WERI-Rb-1 (cell line): ENCODE measurements around the gene CEP152.

Experiments used
- DNase-seq: peaks from one replicate; pipeline ENCODE4 v3.0.0-alpha.2; 2020
- H3K27ac ChIP-seq: fragments of 250-450 bp; sonication (Bioruptor Pico); 2 replicates; pipeline ENCODE4 v1.5.1; 2020; ENCODE audit warnings: mild to moderate bottlenecking, moderate library complexity
- H3K27me3 ChIP-seq: fragments of 250-450 bp; sonication (Bioruptor Pico); 2 replicates; pipeline ENCODE4 v1.5.1; 2021; ENCODE audit warnings: mild to moderate bottlenecking, low read depth, moderate library complexity; ENCODE audit not compliant: insufficient read depth, severe bottlenecking
- H3K36me3 ChIP-seq: fragments of 250-450 bp; sonication (Bioruptor Pico); 2 replicates; pipeline ENCODE4 v1.5.1; 2020; ENCODE audit warnings: mild to moderate bottlenecking, moderate library complexity
- H3K4me3 ChIP-seq: 2 replicates; pipeline ENCODE4 v1.5.1; 2011; ENCODE audit warnings: low read depth, mild to moderate bottlenecking, control low read depth, low read length
- H3K9me3 ChIP-seq: fragments of 250-450 bp; sonication (Bioruptor Pico); 2 replicates; pipeline ENCODE4 v1.5.1; 2021; ENCODE audit warnings: mild to moderate bottlenecking, moderate library complexity; ENCODE audit not compliant: severe bottlenecking
- TF ChIP-seq, protein P1 (sequence below): IDR thresholded peaks from 2 replicates; pipeline ENCODE4 v1.5.1; 2011; ENCODE audit warnings: low read depth, mild to moderate bottlenecking, control low read depth, inconsistent platforms, low read length

Gene CEP152

DNA sequence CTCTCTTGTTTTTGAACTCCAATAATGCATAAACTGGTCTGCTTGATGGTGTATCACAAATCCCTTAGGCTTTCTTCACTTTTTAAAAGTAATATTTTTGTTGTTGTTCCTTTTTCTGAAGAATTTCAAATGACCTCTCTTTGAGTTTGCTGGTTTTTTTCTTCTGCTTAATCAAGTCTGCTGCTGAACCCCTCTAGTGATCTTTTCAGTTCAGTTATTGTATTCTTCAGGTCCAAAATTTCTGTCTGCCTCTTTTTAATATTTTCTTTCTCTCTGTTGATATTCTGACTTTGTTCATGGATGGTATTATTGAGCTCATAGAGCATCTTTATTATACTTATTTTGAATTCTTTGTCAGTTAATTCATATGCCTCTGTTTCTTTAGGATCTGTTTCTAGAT is 21.8 kb upstream of the CEP152 start:
- no peak for DNase-seq
- Histone ChIP-seq H3K27me3 (no peaks in the 10 kb centered on the region), H3K4me3 (no peak overlapping the region), H3K9me3 (no peaks in the 10 kb centered on the region), H3K27ac (no peak overlapping the region), H3K36me3 (no peaks in the 10 kb centered on the region)
- TF ChIP-seq, protein P1, sequence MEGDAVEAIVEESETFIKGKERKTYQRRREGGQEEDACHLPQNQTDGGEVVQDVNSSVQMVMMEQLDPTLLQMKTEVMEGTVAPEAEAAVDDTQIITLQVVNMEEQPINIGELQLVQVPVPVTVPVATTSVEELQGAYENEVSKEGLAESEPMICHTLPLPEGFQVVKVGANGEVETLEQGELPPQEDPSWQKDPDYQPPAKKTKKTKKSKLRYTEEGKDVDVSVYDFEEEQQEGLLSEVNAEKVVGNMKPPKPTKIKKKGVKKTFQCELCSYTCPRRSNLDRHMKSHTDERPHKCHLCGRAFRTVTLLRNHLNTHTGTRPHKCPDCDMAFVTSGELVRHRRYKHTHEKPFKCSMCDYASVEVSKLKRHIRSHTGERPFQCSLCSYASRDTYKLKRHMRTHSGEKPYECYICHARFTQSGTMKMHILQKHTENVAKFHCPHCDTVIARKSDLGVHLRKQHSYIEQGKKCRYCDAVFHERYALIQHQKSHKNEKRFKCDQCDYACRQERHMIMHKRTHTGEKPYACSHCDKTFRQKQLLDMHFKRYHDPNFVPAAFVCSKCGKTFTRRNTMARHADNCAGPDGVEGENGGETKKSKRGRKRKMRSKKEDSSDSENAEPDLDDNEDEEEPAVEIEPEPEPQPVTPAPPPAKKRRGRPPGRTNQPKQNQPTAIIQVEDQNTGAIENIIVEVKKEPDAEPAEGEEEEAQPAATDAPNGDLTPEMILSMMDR: no peak

DNA sequence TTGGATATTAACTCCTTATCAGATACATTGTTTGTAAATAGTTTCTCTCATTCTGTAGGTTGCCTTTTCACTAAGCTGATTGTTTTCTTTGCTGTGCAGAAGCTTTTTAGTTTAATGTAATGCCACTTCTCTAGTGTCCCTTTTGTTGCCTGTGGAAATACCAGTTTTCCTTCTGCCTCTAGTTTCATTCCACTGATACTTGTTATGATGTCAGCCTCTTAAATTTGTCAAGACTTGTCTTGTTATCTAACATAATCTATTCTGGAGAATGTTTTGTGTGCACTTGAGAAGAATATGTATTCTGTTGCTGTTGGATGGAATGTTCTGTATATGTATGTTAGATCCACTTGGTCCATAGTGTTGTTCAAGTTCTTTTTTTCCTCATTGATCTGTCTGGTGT is 18.0 kb upstream of the CEP152 start:
- Histone ChIP-seq H3K36me3 (no peaks in the 10 kb centered on the region), H3K4me3 (no peak overlapping the region), H3K27me3 (no peaks in the 10 kb centered on the region), H3K27ac (no peak overlapping the region), H3K9me3 (no peaks in the 10 kb centered on the region)
- TF ChIP-seq, protein P1: no peak
- DNase-seq: no peak

DNA sequence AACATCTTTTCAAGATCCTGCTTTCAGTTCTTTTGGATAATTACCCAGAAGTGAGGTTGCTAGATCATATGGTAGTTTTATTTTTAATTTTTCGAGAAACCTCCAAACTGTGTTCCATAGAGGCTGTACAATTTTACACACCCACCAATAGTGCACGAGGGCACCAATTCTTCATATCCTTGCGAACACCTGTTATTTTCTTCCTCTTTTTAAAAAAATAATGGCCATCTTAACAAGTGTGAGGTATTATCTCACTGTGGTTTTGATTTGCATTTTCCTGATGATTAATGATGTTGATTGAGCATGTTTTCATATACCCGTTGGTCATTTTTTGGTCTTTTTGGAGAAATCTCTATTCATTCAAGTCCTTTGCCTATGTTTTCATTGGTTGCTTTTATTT is 17.6 kb upstream of the CEP152 start:
- no peak for DNase-seq
- Histone ChIP-seq H3K27ac (no peak overlapping the region), H3K9me3 (no peaks in the 10 kb centered on the region), H3K27me3 (no peaks in the 10 kb centered on the region), H3K4me3 (no peak overlapping the region), H3K36me3 (no peaks in the 10 kb centered on the region)
- TF ChIP-seq, protein P1: no peak

DNA sequence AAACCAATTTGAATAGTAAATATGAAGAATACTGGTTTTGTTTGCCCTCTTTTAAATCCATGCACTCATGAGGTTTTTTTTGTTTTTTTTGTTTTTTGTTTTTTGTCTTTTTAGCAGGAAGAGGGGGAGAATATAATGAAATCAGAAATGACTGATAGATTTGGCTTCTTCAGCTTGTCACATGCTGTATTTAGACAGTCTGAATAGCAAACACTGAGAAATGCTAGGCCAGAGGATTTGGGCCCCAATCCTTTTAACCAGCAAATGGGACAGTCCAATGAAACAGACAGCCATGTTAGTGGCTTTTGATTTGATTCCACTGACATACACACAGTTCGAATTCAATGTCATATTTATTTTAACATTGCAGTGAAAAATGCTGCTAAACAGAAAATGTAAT is 14.2 kb upstream of the CEP152 start:
- no peaks in the 10 kb centered on the region for H3K36me3 ChIP-seq
- DNase-seq: no peak
- TF ChIP-seq, protein P1: no peak
- H3K4me3 ChIP-seq: no peak overlapping the region
- H3K27me3 ChIP-seq: no peaks in the 10 kb centered on the region
- H3K9me3 ChIP-seq: no peaks in the 10 kb centered on the region
- no peak overlapping the region for H3K27ac ChIP-seq

DNA sequence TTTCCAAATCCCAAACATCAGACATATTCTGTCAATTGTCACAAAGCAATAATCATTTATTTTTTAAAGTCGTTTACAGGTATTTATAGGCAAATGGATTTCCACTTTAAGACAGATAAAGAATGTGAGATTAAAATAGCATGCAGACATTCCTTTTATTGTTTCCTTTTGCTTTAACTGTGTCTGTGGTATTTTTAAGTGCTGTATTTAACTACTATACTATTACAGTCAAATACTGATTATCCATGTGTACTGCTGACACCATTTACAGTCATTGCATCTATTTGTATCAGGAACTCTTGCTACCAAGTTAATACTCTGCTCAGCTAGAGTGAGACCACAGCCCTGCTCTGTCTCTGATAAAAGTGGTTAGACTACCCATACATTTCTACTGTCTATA is 12.8 kb upstream of the CEP152 start:
- no peak for DNase-seq
- Histone ChIP-seq H3K4me3 (no peak overlapping the region), H3K36me3 (no peaks in the 10 kb centered on the region), H3K9me3 (no peaks in the 10 kb centered on the region), H3K27ac (no peak overlapping the region), H3K27me3 (no peaks in the 10 kb centered on the region)
- TF ChIP-seq, protein P1: no peak

DNA sequence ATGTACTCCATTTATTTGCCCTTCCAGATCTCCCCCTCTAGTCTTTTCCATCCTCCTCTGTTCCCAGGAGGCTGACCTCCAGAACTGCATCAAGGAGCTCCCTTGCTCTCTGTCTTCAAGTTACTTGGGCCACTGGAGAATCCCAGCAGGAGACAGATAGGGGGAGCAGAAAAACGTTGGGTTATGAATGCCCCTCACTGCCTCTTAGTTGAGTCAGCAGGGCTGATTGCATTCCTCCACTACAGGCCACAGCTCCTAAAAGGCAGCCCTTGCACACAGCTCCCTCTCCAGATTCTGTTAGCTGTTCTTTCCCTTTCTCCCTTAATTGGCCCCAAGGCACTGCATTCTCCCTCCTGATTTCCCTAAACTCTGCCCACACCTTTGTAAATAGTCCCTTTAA is 12.4 kb upstream of the CEP152 start:
- no peaks in the 10 kb centered on the region for H3K27me3 ChIP-seq

More for the DNA sequence above, 12.4 kb upstream of the CEP152 start:
- H3K4me3 ChIP-seq: no peak overlapping the region
- H3K36me3 ChIP-seq: no peaks in the 10 kb centered on the region
- TF ChIP-seq, protein P1: no peak
- no peak overlapping the region for H3K27ac ChIP-seq
- H3K9me3 ChIP-seq: no peaks in the 10 kb centered on the region
- no peak for DNase-seq
